T-helper 2 cell treated with Interferon-gamma antibody and Interleukin-4, amounts not matched to agents 5 μg/mL and 100 μg/mL, for 36 hours (primary cell): ENCODE results near the gene LDHA.

Source experiments
- DNase-seq: peaks from one replicate; pipeline ENCODE4 v3.0.0; 2021; ENCODE audit warnings: low spot score
- H3K27ac Mint-ChIP-seq: one replicate; pipeline ENCODE4 v1.8.0; 2021; ENCODE audit warnings: mild to moderate bottlenecking, mixed read lengths
- H3K27me3 Mint-ChIP-seq: one replicate; pipeline ENCODE4 v1.8.0; 2021; ENCODE audit warnings: low read depth, mixed read lengths
- H3K36me3 Mint-ChIP-seq: one replicate; pipeline ENCODE4 v1.8.0; 2021; ENCODE audit warnings: low read depth, mixed read lengths
- H3K4me1 Mint-ChIP-seq: one replicate; pipeline ENCODE4 v1.8.0; 2021; ENCODE audit warnings: low read depth, mixed read lengths
- H3K4me3 Mint-ChIP-seq: one replicate; pipeline ENCODE4 v1.8.0; 2022; ENCODE audit warnings: mild to moderate bottlenecking, moderate library complexity, mixed read lengths
- H3K9me3 Mint-ChIP-seq: one replicate; pipeline ENCODE4 v1.8.0; 2021; ENCODE audit warnings: mixed read lengths

The LDHA gene

GRCh38 chr11:18394275-18394927 lies at the start of gene LDHA:
LDHA (plus strand) TSS chr11:18394563; CDS start chr11:18396843, 2,280 bp downstream.
- no peaks in the 10 kb centered on the region for H3K9me3 Mint-ChIP-seq
- H3K4me1 Mint-ChIP-seq, result peaks cover 48% of the 10 kb centered on the region
- H3K27me3 Mint-ChIP-seq, result no peaks in the 10 kb centered on the region
- peak; percentile 98 for DNase-seq
- H3K36me3 Mint-ChIP-seq, result peaks cover 46% of the 10 kb centered on the region
- H3K4me3 Mint-ChIP-seq, result peak within 1 kb of the TSS; percentile 99
- H3K27ac Mint-ChIP-seq, result peak within 1 kb of the TSS; percentile 98

GRCh38 chr11:18347471-18348125 lies 46.8 kb upstream of the LDHA start:
- no peaks in the 10 kb centered on the region for H3K4me1 Mint-ChIP-seq
- H3K27ac Mint-ChIP-seq, result peak overlapping the region; percentile 55
- no peak for DNase-seq
- peaks cover 46% of the 10 kb centered on the region for H3K36me3 Mint-ChIP-seq
- H3K9me3 Mint-ChIP-seq, result no peaks in the 10 kb centered on the region
- H3K27me3 Mint-ChIP-seq, result no peaks in the 10 kb centered on the region
- no peak overlapping the region for H3K4me3 Mint-ChIP-seq

- Mint-ChIP-seq H3K27me3 (no peaks in the 10 kb centered on the region), H3K4me1 (no peaks in the 10 kb centered on the region), H3K27ac (no peak overlapping the region), H3K36me3 (peaks cover 52% of the 10 kb centered on the region), H3K9me3 (no peaks in the 10 kb centered on the region), H3K4me3 (no peak overlapping the region)
- DNase-seq, result no peak
Observed at GRCh38 chr11:18352581-18352980, 41.8 kb upstream of the LDHA start.

- Mint-ChIP-seq H3K4me1 (no peaks in the 10 kb centered on the region), H3K27me3 (no peaks in the 10 kb centered on the region), H3K4me3 (no peak overlapping the region), H3K27ac (no peak overlapping the region), H3K9me3 (no peaks in the 10 kb centered on the region), H3K36me3 (peaks cover 50% of the 10 kb centered on the region)
- DNase-seq, result no peak
Observed at GRCh38 chr11:18358646-18359045, 35.7 kb upstream of the LDHA start.

GRCh38 chr11:18361154-18361553 lies 33.2 kb upstream of the LDHA start:
- DNase-seq, result no peak
- Mint-ChIP-seq H3K36me3 (peaks cover 50% of the 10 kb centered on the region), H3K27ac (no peak overlapping the region), H3K9me3 (no peaks in the 10 kb centered on the region), H3K4me1 (peaks cover 5% of the 10 kb centered on the region), H3K27me3 (no peaks in the 10 kb centered on the region), H3K4me3 (no peak overlapping the region)

GRCh38 chr11:18364495-18365073 lies 29.8 kb upstream of the LDHA start:
- Mint-ChIP-seq H3K27ac (no peak overlapping the region), H3K27me3 (no peaks in the 10 kb centered on the region), H3K4me3 (no peak overlapping the region), H3K9me3 (no peaks in the 10 kb centered on the region), H3K36me3 (peaks cover 45% of the 10 kb centered on the region), H3K4me1 (peaks cover 16% of the 10 kb centered on the region)
- no peak for DNase-seq

- Mint-ChIP-seq H3K36me3 (peaks cover 42% of the 10 kb centered on the region), H3K27me3 (no peaks in the 10 kb centered on the region), H3K9me3 (no peaks in the 10 kb centered on the region), H3K4me3 (peak overlapping the region; percentile 27), H3K4me1 (peaks cover 20% of the 10 kb centered on the region), H3K27ac (peak overlapping the region; percentile 55)
- no peak for DNase-seq
Observed at GRCh38 chr11:18365741-18366140, 28.6 kb upstream of the LDHA start.

- Mint-ChIP-seq H3K4me3 (peak overlapping the region; percentile 32), H3K36me3 (peaks cover 40% of the 10 kb centered on the region), H3K27me3 (no peaks in the 10 kb centered on the region), H3K9me3 (no peaks in the 10 kb centered on the region), H3K27ac (peak overlapping the region; percentile 78), H3K4me1 (peaks cover 23% of the 10 kb centered on the region)
- DNase-seq, result no peak
Observed at GRCh38 chr11:18366286-18366685, 28.1 kb upstream of the LDHA start.

GRCh38 chr11:18367431-18367830 lies 26.9 kb upstream of the LDHA start:
- Mint-ChIP-seq H3K27ac (peak overlapping the region; percentile 17), H3K36me3 (peaks cover 35% of the 10 kb centered on the region), H3K9me3 (no peaks in the 10 kb centered on the region)

GRCh38 chr11:18368221-18368620 lies 26.1 kb upstream of the LDHA start:
- no peak for DNase-seq
- H3K36me3 Mint-ChIP-seq, result peaks cover 34% of the 10 kb centered on the region

More at GRCh38 chr11:18367431-18367830, 26.9 kb upstream of the LDHA start:
- H3K4me3 Mint-ChIP-seq, result no peak overlapping the region
- H3K27me3 Mint-ChIP-seq, result no peaks in the 10 kb centered on the region
- DNase-seq, result no peak
- H3K4me1 Mint-ChIP-seq, result peaks cover 23% of the 10 kb centered on the region

GRCh38 chr11:18369398-18369797 lies 25.0 kb upstream of the LDHA start:
- DNase-seq, result no peak
- Mint-ChIP-seq H3K9me3 (no peaks in the 10 kb centered on the region), H3K36me3 (peaks cover 26% of the 10 kb centered on the region), H3K4me3 (no peak overlapping the region), H3K27ac (no peak overlapping the region), H3K27me3 (no peaks in the 10 kb centered on the region), H3K4me1 (peaks cover 23% of the 10 kb centered on the region)

More at GRCh38 chr11:18368221-18368620, 26.1 kb upstream of the LDHA start:
- H3K4me1 Mint-ChIP-seq, result peaks cover 23% of the 10 kb centered on the region
- no peak overlapping the region for H3K4me3 Mint-ChIP-seq
- peak overlapping the region; percentile 23 for H3K27ac Mint-ChIP-seq
- no peaks in the 10 kb centered on the region for H3K27me3 Mint-ChIP-seq
- H3K9me3 Mint-ChIP-seq, result no peaks in the 10 kb centered on the region

- DNase-seq, result no peak
- Mint-ChIP-seq H3K27me3 (no peaks in the 10 kb centered on the region), H3K4me3 (no peak overlapping the region), H3K4me1 (peaks cover 16% of the 10 kb centered on the region), H3K9me3 (no peaks in the 10 kb centered on the region), H3K27ac (no peak overlapping the region), H3K36me3 (peaks cover 14% of the 10 kb centered on the region)
Observed at GRCh38 chr11:18371279-18371678, 23.1 kb upstream of the LDHA start.

GRCh38 chr11:18372201-18372600 lies 22.2 kb upstream of the LDHA start:
- no peaks in the 10 kb centered on the region for H3K27me3 Mint-ChIP-seq
- H3K4me3 Mint-ChIP-seq, result no peak overlapping the region
- H3K9me3 Mint-ChIP-seq, result no peaks in the 10 kb centered on the region
- peaks cover 14% of the 10 kb centered on the region for H3K4me1 Mint-ChIP-seq
- H3K27ac Mint-ChIP-seq, result no peak overlapping the region
- H3K36me3 Mint-ChIP-seq, result peaks cover 8% of the 10 kb centered on the region
- DNase-seq, result no peak

GRCh38 chr11:18374956-18375355 lies 19.4 kb upstream of the LDHA start:
- Mint-ChIP-seq H3K4me1 (peaks cover 3% of the 10 kb centered on the region), H3K36me3 (no peaks in the 10 kb centered on the region), H3K27me3 (no peaks in the 10 kb centered on the region)

More at GRCh38 chr11:18374956-18375355, 19.4 kb upstream of the LDHA start:
- DNase-seq, result no peak
- Mint-ChIP-seq H3K9me3 (no peaks in the 10 kb centered on the region), H3K27ac (no peak overlapping the region), H3K4me3 (no peak overlapping the region)
